Measurements from ENCODE around the gene CES5A.

DNA sequence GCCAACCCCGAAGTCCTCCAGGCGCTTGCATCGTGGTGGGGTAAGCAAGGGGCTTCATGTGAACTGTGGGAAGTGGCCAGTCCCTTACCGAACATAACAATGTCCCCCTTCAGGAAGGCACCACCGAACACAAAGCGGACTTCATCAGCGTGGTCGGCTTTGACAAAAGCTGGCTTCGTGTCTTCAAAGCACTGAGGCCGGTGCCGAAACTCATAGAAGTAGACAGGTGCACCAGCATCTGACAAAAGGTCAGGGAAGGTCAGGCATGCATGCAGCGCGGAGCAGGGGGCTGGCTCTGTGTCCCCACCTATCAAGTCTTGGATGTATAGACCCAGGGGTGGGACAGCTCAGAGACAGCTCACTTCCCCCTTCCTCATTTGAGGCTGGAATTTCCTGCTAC, 25.6 kb downstream of the CES5A start:
- TF ChIP-seq, protein P1, sequence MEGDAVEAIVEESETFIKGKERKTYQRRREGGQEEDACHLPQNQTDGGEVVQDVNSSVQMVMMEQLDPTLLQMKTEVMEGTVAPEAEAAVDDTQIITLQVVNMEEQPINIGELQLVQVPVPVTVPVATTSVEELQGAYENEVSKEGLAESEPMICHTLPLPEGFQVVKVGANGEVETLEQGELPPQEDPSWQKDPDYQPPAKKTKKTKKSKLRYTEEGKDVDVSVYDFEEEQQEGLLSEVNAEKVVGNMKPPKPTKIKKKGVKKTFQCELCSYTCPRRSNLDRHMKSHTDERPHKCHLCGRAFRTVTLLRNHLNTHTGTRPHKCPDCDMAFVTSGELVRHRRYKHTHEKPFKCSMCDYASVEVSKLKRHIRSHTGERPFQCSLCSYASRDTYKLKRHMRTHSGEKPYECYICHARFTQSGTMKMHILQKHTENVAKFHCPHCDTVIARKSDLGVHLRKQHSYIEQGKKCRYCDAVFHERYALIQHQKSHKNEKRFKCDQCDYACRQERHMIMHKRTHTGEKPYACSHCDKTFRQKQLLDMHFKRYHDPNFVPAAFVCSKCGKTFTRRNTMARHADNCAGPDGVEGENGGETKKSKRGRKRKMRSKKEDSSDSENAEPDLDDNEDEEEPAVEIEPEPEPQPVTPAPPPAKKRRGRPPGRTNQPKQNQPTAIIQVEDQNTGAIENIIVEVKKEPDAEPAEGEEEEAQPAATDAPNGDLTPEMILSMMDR (IDR thresholded peaks at IDR 0.05 in 8 of 11, conservative IDR thresholded peaks at IDR 0.05 in 3 of 11): no peak
- TF ChIP-seq POLR2A (IDR thresholded peaks at IDR 0.05): no peak
